Chondrocyte (in vitro differentiated cells): ENCODE measurements around the gene PITX1. TPM values are rescaled to one million over a fixed set of nuclear protein-coding genes. Genes with fewer than 3 reads are reported as not detected.

Experiments used
- DNase-seq: peaks from one replicate; pipeline ENCODE4 v3.0.0; 2021; ENCODE audit warnings: mixed read lengths, low spot score
- H3K27ac Mint-ChIP-seq: one replicate; pipeline ENCODE4 v1.8.0; 2021; ENCODE audit warnings: mild to moderate bottlenecking, moderate library complexity, mixed read lengths; ENCODE audit not compliant: unreplicated experiment
- H3K27me3 Mint-ChIP-seq: 2 replicates; pipeline ENCODE4 v1.8.0; 2021; ENCODE audit warnings: low read depth, mixed read lengths
- H3K36me3 Mint-ChIP-seq: 2 replicates; pipeline ENCODE4 v1.8.0; 2021; ENCODE audit warnings: low read depth, mixed read lengths
- H3K4me1 Mint-ChIP-seq: 2 replicates; pipeline ENCODE4 v1.8.0; 2021; ENCODE audit warnings: low read depth, mild to moderate bottlenecking, mixed read lengths
- H3K4me3 Mint-ChIP-seq: one replicate; pipeline ENCODE4 v1.8.0; 2021; ENCODE audit warnings: mild to moderate bottlenecking, moderate library complexity, mixed read lengths; ENCODE audit not compliant: unreplicated experiment
- H3K9me3 Mint-ChIP-seq: 2 replicates; pipeline ENCODE4 v1.8.0; 2021; ENCODE audit warnings: low read depth, mixed read lengths
- CTCF ChIP-seq: fragments of 200-600 bp; sonication (generic); IDR thresholded peaks from 2 replicates; pipeline ENCODE4 v1.5.0; 2021; ENCODE audit warnings: antibody characterized with exemption, mild to moderate bottlenecking, moderate library complexity
- total RNA-seq: library from RNA; stranded (reverse); gene quantifications from 3 replicates; pipeline ENCODE4 v1.2.1, GENCODE V29; 2021

PITX1 gene
- total RNA-seq, 1 donor from 2014 or later, result not detected

- no peak overlapping the region for H3K4me3 Mint-ChIP-seq
- peaks cover 4% of the 10 kb centered on the region for H3K9me3 Mint-ChIP-seq
- peaks cover 13% of the 10 kb centered on the region for H3K27me3 Mint-ChIP-seq
- no peak for TF ChIP-seq CTCF
- H3K36me3 Mint-ChIP-seq, result peaks cover 1% of the 10 kb centered on the region
- no peak overlapping the region for H3K27ac Mint-ChIP-seq
- H3K4me1 Mint-ChIP-seq, result peaks cover 19% of the 10 kb centered on the region
- no peak for DNase-seq
Measured at GRCh38 chr5:135012033-135012588, 21.9 kb downstream of the PITX1 start.

- Mint-ChIP-seq H3K4me3 (no peak overlapping the region), H3K9me3 (peaks cover 4% of the 10 kb centered on the region), H3K27ac (no peak overlapping the region), H3K36me3 (peaks cover 1% of the 10 kb centered on the region), H3K4me1 (peaks cover 19% of the 10 kb centered on the region), H3K27me3 (peaks cover 11% of the 10 kb centered on the region)
- no peak for DNase-seq
- TF ChIP-seq CTCF, result no peak
Measured at GRCh38 chr5:135011355-135012032, 22.5 kb downstream of the PITX1 start.

- DNase-seq, result no peak
- Mint-ChIP-seq H3K27me3 (peaks cover 11% of the 10 kb centered on the region), H3K9me3 (peaks cover 4% of the 10 kb centered on the region)
Measured at GRCh38 chr5:135010502-135011354, 23.3 kb downstream of the PITX1 start.

GRCh38 chr5:135009736-135010501 is 24.1 kb downstream of the PITX1 start:
- peaks cover 4% of the 10 kb centered on the region for H3K9me3 Mint-ChIP-seq
- no peak overlapping the region for H3K4me3 Mint-ChIP-seq
- no peak for TF ChIP-seq CTCF
- H3K4me1 Mint-ChIP-seq, result peaks cover 19% of the 10 kb centered on the region
- no peak overlapping the region for H3K27ac Mint-ChIP-seq
- no peak for DNase-seq
- peaks cover 8% of the 10 kb centered on the region for H3K27me3 Mint-ChIP-seq
- H3K36me3 Mint-ChIP-seq, result peaks cover 1% of the 10 kb centered on the region

More at GRCh38 chr5:135010502-135011354, 23.3 kb downstream of the PITX1 start:
- Mint-ChIP-seq H3K27ac (no peak overlapping the region), H3K4me3 (no peak overlapping the region), H3K36me3 (peaks cover 1% of the 10 kb centered on the region), H3K4me1 (peaks cover 19% of the 10 kb centered on the region)
- TF ChIP-seq CTCF, result peak; percentile 30
